Ishikawa (cell line): ENCODE data around the gene DPP4.

Experiments used
- CEBPB ChIP-seq: IDR thresholded peaks from 2 replicates; pipeline ENCODE4 v1.6.1; 2012
- CREB1 ChIP-seq: IDR thresholded peaks from 2 replicates; pipeline ENCODE4 v1.6.1; 2012; ENCODE audit warnings: low read depth
- TCF12 ChIP-seq: IDR thresholded peaks from 2 replicates; pipeline ENCODE4 v1.6.1; 2012; ENCODE audit warnings: low read depth
- YY1 ChIP-seq: IDR thresholded peaks from 2 replicates; pipeline ENCODE4 v1.6.1; 2012; ENCODE audit warnings: low read depth

- no peak for TF ChIP-seq TCF12
- no peak for TF ChIP-seq YY1
- TF ChIP-seq CREB1: no peak
- TF ChIP-seq CEBPB: no peak
Measured at GRCh38 chr2:161956738-161957137, 117.3 kb downstream of the DPP4 start.
